SU-DHL-6 (cell line): ENCODE results near the gene TUBGCP4.

Experiments used
- CTCF ChIP-seq: fragments of 200-600 bp; sonication (generic); IDR thresholded peaks from one replicate; pipeline ENCODE4 v1.5.1; 2017; ENCODE audit warnings: antibody characterized with exemption, mild to moderate bottlenecking, low read length, moderate library complexity; ENCODE audit not compliant: insufficient read depth, poor library complexity, severe bottlenecking
- EZH2phosphoT487 ChIP-seq: fragments of 200-600 bp; sonication (generic), shearing (Covaris generic); conservative IDR thresholded peaks from 2 replicates; pipeline ENCODE4 v1.6.1; 2018; ENCODE audit warnings: mild to moderate bottlenecking, antibody characterized with exemption, low read length, moderate library complexity, mixed read lengths

GRCh38 chr15:43408789-43409188 is 37.9 kb downstream of the TUBGCP4 start:
- no peak for TF ChIP-seq CTCF
- TF ChIP-seq EZH2phosphoT487, result no peak
